Gastroesophageal sphincter (tissue), 3 donors: ENCODE results near the gene WBP4.
A peak's percentile ranks its signal among the peaks of the same experiment; 100 is the strongest.

Source experiments
- CTCF ChIP-seq, 4 experiments: fragments of 200-600 bp in 2 of 4; fragments of 450-650 bp in 2 of 4; sonication (generic) in 1 of 4; IDR thresholded peaks; one replicate each; pipeline ENCODE4 v1.5.1; 2017 to 2019; ENCODE audit warnings: antibody characterized with exemption in 4 of 4, mild to moderate bottlenecking in 2 of 4, moderate library complexity in 2 of 4
- EP300 ChIP-seq: sonication (generic); formaldehyde crosslinking; IDR thresholded peaks from one replicate; pipeline ENCODE4 v1.6.1; 2017; ENCODE audit warnings: antibody characterized with exemption, mild to moderate bottlenecking
- POLR2A ChIP-seq, 2 donors: fragments of 450-650 bp; IDR thresholded peaks; one replicate each; pipeline ENCODE4 v1.6.1; 2017; ENCODE audit warnings: antibody characterized with exemption in 2 of 2, mild to moderate bottlenecking in 2 of 2, moderate library complexity in 1 of 2
- POLR2AphosphoS5 ChIP-seq: sonication (generic); formaldehyde crosslinking; IDR thresholded peaks from one replicate; pipeline ENCODE4 v1.6.1; 2017; ENCODE audit warnings: antibody characterized with exemption

GRCh38 chr13:41060082-41060723 is 1.1 kb upstream of the WBP4 start:
- TF ChIP-seq POLR2A (IDR thresholded peaks at IDR 0.05): peak; percentile 73 to 82
- TF ChIP-seq POLR2AphosphoS5: peak; percentile 75
- peak in 2 of 4 experiments; percentile 19 to 33 for TF ChIP-seq CTCF (IDR thresholded peaks at IDR 0.05)
- no peak for TF ChIP-seq EP300
